Measurements from ENCODE around the gene SDK1. TPM values are rescaled to one million over a fixed set of nuclear protein-coding genes. Genes with fewer than 3 reads are reported as not detected.
A peak's percentile ranks its signal among the peaks of the same experiment; 100 is the strongest.

The SDK1 gene
- total RNA-seq, 1 donor from 2014 or later: 10.9 TPM

DNA sequence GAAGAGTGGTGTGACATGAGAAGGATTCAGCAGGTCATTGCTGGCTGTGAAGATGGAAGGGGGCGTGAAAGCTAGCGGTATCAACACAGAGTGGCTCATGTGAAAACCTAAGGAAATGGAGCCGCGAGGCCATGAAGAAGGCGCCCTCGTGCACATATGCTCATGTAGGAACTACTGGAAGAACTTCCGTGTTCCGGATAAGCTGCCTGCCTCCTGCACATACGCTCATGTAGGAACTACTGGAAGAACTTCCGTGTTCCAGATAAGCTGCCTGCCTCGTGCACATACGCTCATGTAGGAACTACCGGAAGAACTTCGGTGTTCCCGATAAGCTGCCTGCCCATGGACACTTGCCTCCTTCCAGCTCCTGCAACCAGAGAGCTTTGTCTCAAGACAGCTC lies 179.1 kb downstream of the SDK1 start:
- Mint-ChIP-seq H3K4me1 (ENCODE audit: low read depth) (no peaks in the 10 kb centered on the region), H3K9me3 (ENCODE audit: low read depth) (peaks cover 1% of the 10 kb centered on the region), H3K4me3 (ENCODE audit: unreplicated experiment) (no peak overlapping the region), H3K27me3 (ENCODE audit: low read depth) (no peaks in the 10 kb centered on the region), H3K36me3 (ENCODE audit: low read depth) (no peaks in the 10 kb centered on the region), H3K27ac (ENCODE audit: unreplicated experiment) (no peak overlapping the region)
- DNase-seq (ENCODE audit: low spot score): no peak
- TF ChIP-seq, protein P1, sequence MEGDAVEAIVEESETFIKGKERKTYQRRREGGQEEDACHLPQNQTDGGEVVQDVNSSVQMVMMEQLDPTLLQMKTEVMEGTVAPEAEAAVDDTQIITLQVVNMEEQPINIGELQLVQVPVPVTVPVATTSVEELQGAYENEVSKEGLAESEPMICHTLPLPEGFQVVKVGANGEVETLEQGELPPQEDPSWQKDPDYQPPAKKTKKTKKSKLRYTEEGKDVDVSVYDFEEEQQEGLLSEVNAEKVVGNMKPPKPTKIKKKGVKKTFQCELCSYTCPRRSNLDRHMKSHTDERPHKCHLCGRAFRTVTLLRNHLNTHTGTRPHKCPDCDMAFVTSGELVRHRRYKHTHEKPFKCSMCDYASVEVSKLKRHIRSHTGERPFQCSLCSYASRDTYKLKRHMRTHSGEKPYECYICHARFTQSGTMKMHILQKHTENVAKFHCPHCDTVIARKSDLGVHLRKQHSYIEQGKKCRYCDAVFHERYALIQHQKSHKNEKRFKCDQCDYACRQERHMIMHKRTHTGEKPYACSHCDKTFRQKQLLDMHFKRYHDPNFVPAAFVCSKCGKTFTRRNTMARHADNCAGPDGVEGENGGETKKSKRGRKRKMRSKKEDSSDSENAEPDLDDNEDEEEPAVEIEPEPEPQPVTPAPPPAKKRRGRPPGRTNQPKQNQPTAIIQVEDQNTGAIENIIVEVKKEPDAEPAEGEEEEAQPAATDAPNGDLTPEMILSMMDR (IDR thresholded peaks at IDR 0.05): no peak

- Mint-ChIP-seq H3K9me3 (ENCODE audit: low read depth) (peaks cover 10% of the 10 kb centered on the region), H3K36me3 (ENCODE audit: low read depth) (no peaks in the 10 kb centered on the region), H3K27ac (ENCODE audit: unreplicated experiment) (no peak overlapping the region), H3K27me3 (ENCODE audit: low read depth) (no peaks in the 10 kb centered on the region), H3K4me3 (ENCODE audit: unreplicated experiment) (no peak overlapping the region), H3K4me1 (ENCODE audit: low read depth) (no peaks in the 10 kb centered on the region)
- DNase-seq (ENCODE audit: low spot score): no peak
- TF ChIP-seq, protein P1 (IDR thresholded peaks at IDR 0.05): no peak
Measured at GRCh38 chr7:3481435-3481834, 180.4 kb downstream of the SDK1 start.

- TF ChIP-seq, protein P1 (IDR thresholded peaks at IDR 0.05): peak; percentile 79
- no peak overlapping the region for H3K27ac Mint-ChIP-seq (ENCODE audit: unreplicated experiment)
- no peak overlapping the region for H3K4me3 Mint-ChIP-seq (ENCODE audit: unreplicated experiment)
- no peaks in the 10 kb centered on the region for H3K36me3 Mint-ChIP-seq (ENCODE audit: low read depth)
- DNase-seq (ENCODE audit: low spot score): no peak
- H3K9me3 Mint-ChIP-seq (ENCODE audit: low read depth): peaks cover 11% of the 10 kb centered on the region
- no peaks in the 10 kb centered on the region for H3K4me1 Mint-ChIP-seq (ENCODE audit: low read depth)
- H3K27me3 Mint-ChIP-seq (ENCODE audit: low read depth): no peaks in the 10 kb centered on the region
Measured at GRCh38 chr7:3482147-3482921, 181.3 kb downstream of the SDK1 start.

DNA sequence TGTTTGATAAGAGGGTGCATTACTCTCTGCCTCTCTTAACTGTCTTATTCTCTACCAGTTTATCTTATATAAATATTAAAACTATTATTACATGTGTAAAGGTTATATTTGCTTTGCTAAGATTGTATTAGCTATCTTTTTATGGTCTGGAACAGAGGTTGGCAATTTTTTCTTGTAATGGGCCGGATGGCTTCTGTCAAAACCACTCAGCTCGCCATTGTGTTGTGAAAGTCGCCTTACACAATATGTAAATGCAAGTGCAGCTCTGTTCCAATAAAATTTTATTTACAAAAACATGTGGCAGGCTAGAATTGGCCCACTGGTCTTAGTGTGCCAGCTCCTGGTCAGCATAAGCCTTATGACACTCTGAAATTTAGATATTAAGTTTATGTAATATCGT lies 185.8 kb downstream of the SDK1 start:
- Mint-ChIP-seq H3K9me3 (ENCODE audit: low read depth) (peaks cover 11% of the 10 kb centered on the region), H3K27me3 (ENCODE audit: low read depth) (no peaks in the 10 kb centered on the region)
- DNase-seq (ENCODE audit: low spot score): no peak

GRCh38 chr7:3488829-3489228 lies 187.8 kb downstream of the SDK1 start:
- peaks cover 11% of the 10 kb centered on the region for H3K9me3 Mint-ChIP-seq (ENCODE audit: low read depth)
- H3K4me3 Mint-ChIP-seq (ENCODE audit: unreplicated experiment): no peak overlapping the region
- no peak for DNase-seq (ENCODE audit: low spot score)
- TF ChIP-seq, protein P1 (IDR thresholded peaks at IDR 0.05): no peak
- H3K27me3 Mint-ChIP-seq (ENCODE audit: low read depth): no peaks in the 10 kb centered on the region
- H3K27ac Mint-ChIP-seq (ENCODE audit: unreplicated experiment): no peak overlapping the region
- H3K4me1 Mint-ChIP-seq (ENCODE audit: low read depth): peaks cover 9% of the 10 kb centered on the region
- no peaks in the 10 kb centered on the region for H3K36me3 Mint-ChIP-seq (ENCODE audit: low read depth)

More for the DNA sequence above, 185.8 kb downstream of the SDK1 start:
- Mint-ChIP-seq H3K36me3 (ENCODE audit: low read depth) (no peaks in the 10 kb centered on the region), H3K27ac (ENCODE audit: unreplicated experiment) (no peak overlapping the region), H3K4me3 (ENCODE audit: unreplicated experiment) (no peak overlapping the region), H3K4me1 (ENCODE audit: low read depth) (no peaks in the 10 kb centered on the region)
- TF ChIP-seq, protein P1 (IDR thresholded peaks at IDR 0.05): no peak

All from chondrocyte (in vitro differentiated cells).